Measurements from ENCODE around the gene VPS13D.
A peak's percentile ranks its signal among the peaks of the same experiment; 100 is the strongest.

VPS13D gene

DNA sequence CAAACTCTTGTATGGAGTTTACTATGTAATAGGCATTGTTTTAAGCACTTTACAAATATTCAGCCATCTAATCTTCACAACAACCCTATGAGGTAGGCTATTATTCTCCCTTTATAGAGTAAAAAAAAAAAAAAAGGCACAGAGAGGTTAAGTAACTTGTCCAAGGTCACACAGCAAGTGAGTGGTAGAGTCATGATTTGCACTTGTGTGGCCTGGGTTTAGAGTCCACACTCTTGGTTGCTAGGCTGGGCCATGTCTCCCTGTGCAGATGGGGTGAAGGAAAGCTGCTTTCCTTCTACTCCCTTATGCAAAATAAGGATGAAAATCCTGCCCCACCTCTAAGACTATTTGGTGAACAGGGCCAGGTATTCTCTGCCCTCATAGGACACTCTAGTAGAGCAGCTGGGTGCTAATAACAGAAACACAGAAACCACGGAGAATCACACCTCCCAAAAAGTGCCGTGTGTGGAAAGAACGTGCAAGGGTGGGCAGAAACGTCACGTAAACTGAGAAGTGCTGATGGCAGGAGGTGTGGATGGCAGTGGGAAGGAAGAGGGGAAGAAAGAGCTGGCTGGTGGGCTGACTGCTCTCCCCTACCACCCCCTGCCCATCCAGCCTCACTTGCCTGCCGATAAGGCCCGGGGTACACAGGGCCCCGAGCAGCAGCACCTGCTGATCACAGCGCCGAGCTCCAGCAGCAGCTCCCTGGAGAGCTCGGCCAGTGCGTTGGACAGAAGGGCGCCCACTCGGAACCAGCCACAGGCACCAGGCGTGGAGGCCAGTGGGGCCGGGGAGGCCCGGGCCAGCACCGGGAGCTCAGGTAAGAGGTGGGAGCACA is 28.3 kb upstream of the VPS13D start:
- Histone ChIP-seq H3K27me3 (ENCODE audit: insufficient read depth, insufficient read length) (no peaks in the 10 kb centered on the region), H3K9ac (ENCODE audit: insufficient read length, low read depth) (peak overlapping the region; percentile 32), H3K36me3 (ENCODE audit: insufficient read depth, insufficient read length, low read length) (no peaks in the 10 kb centered on the region), H3K4me3 (ENCODE audit: insufficient read length, low read depth) (no peak overlapping the region), H3K4me1 (ENCODE audit: insufficient read depth, insufficient read length) (peaks cover 22% of the 10 kb centered on the region), H3K9me3 (ENCODE audit: insufficient read depth, low read length) (no peaks in the 10 kb centered on the region)
- DNase-seq (ENCODE audit: low read depth, low spot score), result no peak
- TF ChIP-seq YY1 (IDR thresholded peaks at IDR 0.05; ENCODE audit: insufficient read depth, insufficient read length) (no peak), SUZ12 (IDR thresholded peaks at IDR 0.05; ENCODE audit: extremely low read depth, insufficient read depth, insufficient read length) (no peak), ZNF274 (IDR thresholded peaks at IDR 0.05; ENCODE audit: low read depth, low read length) (no peak)

- peaks cover 21% of the 10 kb centered on the region for H3K4me1 ChIP-seq (ENCODE audit: insufficient read depth, insufficient read length)
- H3K36me3 ChIP-seq (ENCODE audit: insufficient read depth, insufficient read length, low read length), result no peaks in the 10 kb centered on the region
- DNase-seq (ENCODE audit: low read depth, low spot score), result no peak
- H3K4me3 ChIP-seq (ENCODE audit: insufficient read length, low read depth), result no peak overlapping the region
- H3K9me3 ChIP-seq (ENCODE audit: insufficient read depth, low read length), result no peaks in the 10 kb centered on the region
- H3K9ac ChIP-seq (ENCODE audit: insufficient read length, low read depth), result no peak overlapping the region
- H3K27me3 ChIP-seq (ENCODE audit: insufficient read depth, insufficient read length), result no peaks in the 10 kb centered on the region
- TF ChIP-seq ZNF274 (IDR thresholded peaks at IDR 0.05; ENCODE audit: low read depth, low read length) (no peak), YY1 (IDR thresholded peaks at IDR 0.05; ENCODE audit: insufficient read depth, insufficient read length) (no peak), SUZ12 (IDR thresholded peaks at IDR 0.05; ENCODE audit: extremely low read depth, insufficient read depth, insufficient read length) (no peak)
These were observed 27.7 kb upstream of the VPS13D start for GRCh38 chr1:12202190-12202497.

DNA sequence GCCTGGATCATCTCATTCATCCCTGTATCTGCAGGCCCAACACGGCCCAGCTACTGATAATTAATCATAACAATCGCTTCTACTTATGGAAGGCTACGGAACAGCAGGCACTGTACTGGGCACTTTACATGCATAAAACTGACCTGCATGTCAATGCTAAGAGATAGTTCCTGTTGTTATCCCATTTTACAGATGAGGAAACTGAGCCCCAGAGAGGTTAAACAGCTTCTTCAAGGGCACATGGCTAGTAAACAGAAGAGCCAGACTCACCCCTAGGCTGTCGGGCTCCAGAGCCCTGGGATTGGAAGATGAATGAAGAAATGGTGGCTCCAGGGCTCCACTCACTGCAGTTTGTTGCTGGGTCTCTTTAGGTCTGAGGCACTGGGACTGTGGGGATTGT is 27.3 kb upstream of the VPS13D start:
- DNase-seq (ENCODE audit: low read depth, low spot score), result no peak
- Histone ChIP-seq H3K36me3 (ENCODE audit: insufficient read depth, insufficient read length, low read length) (no peaks in the 10 kb centered on the region), H3K4me1 (ENCODE audit: insufficient read depth, insufficient read length) (peaks cover 21% of the 10 kb centered on the region), H3K9ac (ENCODE audit: insufficient read length, low read depth) (no peak overlapping the region), H3K27me3 (ENCODE audit: insufficient read depth, insufficient read length) (no peaks in the 10 kb centered on the region), H3K4me3 (ENCODE audit: insufficient read length, low read depth) (no peak overlapping the region), H3K9me3 (ENCODE audit: insufficient read depth, low read length) (no peaks in the 10 kb centered on the region)
- TF ChIP-seq YY1 (IDR thresholded peaks at IDR 0.05; ENCODE audit: insufficient read depth, insufficient read length) (no peak), SUZ12 (IDR thresholded peaks at IDR 0.05; ENCODE audit: extremely low read depth, insufficient read depth, insufficient read length) (no peak), ZNF274 (IDR thresholded peaks at IDR 0.05; ENCODE audit: low read depth, low read length) (no peak)

DNA sequence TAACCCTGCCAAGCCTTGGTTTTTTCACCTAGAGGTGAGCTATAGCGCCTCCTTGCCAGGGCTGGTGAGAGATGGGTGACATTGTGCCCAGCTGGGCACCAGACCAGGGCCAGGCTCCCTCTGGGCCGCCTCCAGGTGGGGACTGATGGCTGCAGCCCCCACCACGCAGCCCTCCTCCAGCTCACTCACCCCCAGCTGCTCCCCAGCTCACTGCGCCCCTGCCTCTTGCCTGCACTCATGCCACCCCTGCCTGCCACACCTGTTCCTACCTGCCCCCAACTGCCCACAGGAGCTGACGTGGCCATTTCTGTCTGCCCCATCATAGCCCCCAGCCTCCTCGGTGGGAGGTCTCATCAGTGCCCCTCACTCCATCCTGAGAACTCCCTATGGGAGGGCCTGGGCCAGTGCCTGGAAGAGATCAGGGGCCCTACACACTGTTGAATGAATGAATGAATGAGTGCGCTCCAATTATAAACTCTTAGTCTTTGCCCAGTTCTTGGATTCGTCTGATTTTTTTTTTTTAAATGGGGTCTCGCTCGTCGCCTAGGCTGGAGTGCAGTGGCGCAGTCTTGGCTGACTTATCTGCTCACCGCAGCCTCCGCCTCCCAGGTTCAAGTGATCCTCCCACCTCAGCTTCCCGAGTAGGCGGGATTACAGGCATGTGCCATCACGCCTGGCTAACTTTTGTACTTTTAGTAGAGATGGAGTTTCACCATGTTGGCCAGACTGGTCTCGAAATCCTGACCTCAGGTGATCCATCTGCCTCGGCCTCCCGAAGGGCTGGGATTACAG is 26.4 kb upstream of the VPS13D start:
- TF ChIP-seq ZNF274 (IDR thresholded peaks at IDR 0.05; ENCODE audit: low read depth, low read length) (no peak), YY1 (IDR thresholded peaks at IDR 0.05; ENCODE audit: insufficient read depth, insufficient read length) (no peak)
- no peaks in the 10 kb centered on the region for H3K9me3 ChIP-seq (ENCODE audit: insufficient read depth, low read length)
- no peak overlapping the region for H3K4me3 ChIP-seq (ENCODE audit: insufficient read length, low read depth)
- DNase-seq (ENCODE audit: low read depth, low spot score), result no peak
- H3K36me3 ChIP-seq (ENCODE audit: insufficient read depth, insufficient read length, low read length), result no peaks in the 10 kb centered on the region
- no peaks in the 10 kb centered on the region for H3K27me3 ChIP-seq (ENCODE audit: insufficient read depth, insufficient read length)
- H3K9ac ChIP-seq (ENCODE audit: insufficient read length, low read depth), result peak overlapping the region; percentile 5
- H3K4me1 ChIP-seq (ENCODE audit: insufficient read depth, insufficient read length), result peaks cover 22% of the 10 kb centered on the region

- Histone ChIP-seq H3K9ac (ENCODE audit: insufficient read length, low read depth) (no peak overlapping the region), H3K4me1 (ENCODE audit: insufficient read depth, insufficient read length) (peaks cover 23% of the 10 kb centered on the region), H3K27me3 (ENCODE audit: insufficient read depth, insufficient read length) (no peaks in the 10 kb centered on the region), H3K36me3 (ENCODE audit: insufficient read depth, insufficient read length, low read length) (no peaks in the 10 kb centered on the region), H3K4me3 (ENCODE audit: insufficient read length, low read depth) (no peak overlapping the region), H3K9me3 (ENCODE audit: insufficient read depth, low read length) (no peaks in the 10 kb centered on the region)
- TF ChIP-seq ZNF274 (IDR thresholded peaks at IDR 0.05; ENCODE audit: low read depth, low read length) (no peak), SUZ12 (IDR thresholded peaks at IDR 0.05; ENCODE audit: extremely low read depth, insufficient read depth, insufficient read length) (no peak), YY1 (IDR thresholded peaks at IDR 0.05; ENCODE audit: insufficient read depth, insufficient read length) (no peak)
- no peak for DNase-seq (ENCODE audit: low read depth, low spot score)
These were observed 25.7 kb upstream of the VPS13D start for GRCh38 chr1:12204140-12204539.

DNA sequence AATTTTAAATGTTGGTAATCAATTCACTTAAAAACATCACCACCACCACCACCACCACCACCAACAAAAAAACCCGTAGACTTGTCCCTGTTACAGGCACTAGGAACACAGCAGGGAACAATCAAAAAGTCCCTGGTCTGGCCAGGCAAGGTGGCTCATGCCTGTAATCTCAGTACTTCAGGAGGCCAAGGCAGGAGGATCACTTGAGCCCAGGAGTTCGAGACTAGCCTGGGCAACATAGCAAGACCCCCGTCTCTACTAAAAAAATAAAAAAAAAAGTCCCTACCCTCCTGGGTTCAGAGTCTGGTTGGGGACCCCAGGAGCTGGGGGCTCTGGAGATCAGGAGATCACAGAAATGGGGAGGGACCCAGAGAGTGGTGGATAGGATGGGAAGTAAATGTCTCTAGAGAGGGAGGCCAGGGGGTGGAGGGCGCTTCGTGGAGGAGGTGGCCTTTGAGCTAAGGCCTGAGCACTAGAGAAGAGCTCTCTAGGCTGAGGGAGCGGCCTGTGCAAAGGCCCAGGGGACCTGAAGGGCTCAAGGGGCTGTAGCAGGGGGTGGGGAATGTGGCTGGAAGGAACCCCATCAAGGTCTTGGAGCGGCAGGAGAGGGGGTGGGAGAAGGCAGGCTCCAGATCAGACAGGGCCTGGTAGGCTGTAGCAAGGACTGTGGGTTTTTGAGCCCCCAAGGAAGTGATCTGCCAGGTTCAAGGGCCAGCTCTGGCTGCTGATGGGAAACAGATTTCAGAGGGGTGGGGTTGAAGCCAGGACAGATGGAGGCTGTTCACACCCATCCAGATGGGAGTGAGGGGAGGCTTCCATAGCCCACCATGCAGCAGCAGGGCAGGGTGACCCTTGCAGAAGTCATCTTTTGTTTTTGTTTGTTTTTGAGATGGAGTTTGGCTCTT is 24.8 kb upstream of the VPS13D start:
- DNase-seq (ENCODE audit: low read depth, low spot score), result no peak
- TF ChIP-seq SUZ12 (IDR thresholded peaks at IDR 0.05; ENCODE audit: extremely low read depth, insufficient read depth, insufficient read length) (no peak), YY1 (IDR thresholded peaks at IDR 0.05; ENCODE audit: insufficient read depth, insufficient read length) (no peak), ZNF274 (IDR thresholded peaks at IDR 0.05; ENCODE audit: low read depth, low read length) (no peak)
- Histone ChIP-seq H3K4me1 (ENCODE audit: insufficient read depth, insufficient read length) (peaks cover 17% of the 10 kb centered on the region), H3K36me3 (ENCODE audit: insufficient read depth, insufficient read length, low read length) (no peaks in the 10 kb centered on the region), H3K27me3 (ENCODE audit: insufficient read depth, insufficient read length) (no peaks in the 10 kb centered on the region), H3K9ac (ENCODE audit: insufficient read length, low read depth) (no peak overlapping the region), H3K9me3 (ENCODE audit: insufficient read depth, low read length) (no peaks in the 10 kb centered on the region), H3K4me3 (ENCODE audit: insufficient read length, low read depth) (no peak overlapping the region)

Measured in NT2/D1 (cell line).